Osteoblast (primary cell): ENCODE measurements around the gene ME3. TPM values are rescaled to one million over a fixed set of nuclear protein-coding genes. Genes with fewer than 3 reads are reported as not detected.

ENCODE experiments used
- DNase-seq: peaks from one replicate; pipeline ENCODE4 v3.0.0; 2011; ENCODE audit warnings: low spot score, mixed read lengths; ENCODE audit not compliant: insufficient read length; ENCODE audit errors: missing footprints
- H2AFZ ChIP-seq: 2 replicates; pipeline ENCODE4 v1.6.0; 2011; ENCODE audit warnings: mild to moderate bottlenecking, low read length
- H3K27ac ChIP-seq: 2 replicates; pipeline ENCODE4 v1.5.1; 2011; ENCODE audit warnings: mild to moderate bottlenecking, low read depth, low read length, moderate library complexity
- H3K27me3 ChIP-seq: 2 replicates; pipeline ENCODE4 v1.6.0; 2012; ENCODE audit warnings: mild to moderate bottlenecking, control low read depth, inconsistent platforms, low read length, moderate library complexity; ENCODE audit not compliant: insufficient read depth
- H3K36me3 ChIP-seq: 2 replicates; pipeline ENCODE4 v1.5.1; 2011; ENCODE audit warnings: mild to moderate bottlenecking, low read length, control low read depth, moderate library complexity; ENCODE audit not compliant: insufficient read depth
- H3K4me1 ChIP-seq: 2 replicates; pipeline ENCODE4 v1.5.1; 2011; ENCODE audit warnings: mild to moderate bottlenecking, low read length, control low read depth, moderate library complexity; ENCODE audit not compliant: insufficient read depth
- H3K4me2 ChIP-seq: 2 replicates; pipeline ENCODE4 v1.6.0; 2011; ENCODE audit warnings: mild to moderate bottlenecking, low read length; ENCODE audit not compliant: insufficient read depth
- H3K4me3 ChIP-seq: fragments of 200-600 bp; sonication (generic); 3 replicates; pipeline ENCODE4 v1.5.1; 2012; ENCODE audit warnings: mild to moderate bottlenecking, low read length, inconsistent platforms; ENCODE audit not compliant: insufficient read depth
- H3K79me2 ChIP-seq: 2 replicates; pipeline ENCODE4 v1.6.0; 2012; ENCODE audit warnings: mild to moderate bottlenecking, low read length, control low read depth, inconsistent platforms; ENCODE audit not compliant: insufficient read depth
- H3K9me3 ChIP-seq: 2 replicates; pipeline ENCODE4 v1.5.1; 2011; ENCODE audit warnings: low read depth, low read length, control low read depth
- H4K20me1 ChIP-seq: 2 replicates; pipeline ENCODE4 v1.6.0; 2012; ENCODE audit warnings: mild to moderate bottlenecking, low read length, control low read depth; ENCODE audit not compliant: insufficient read depth
- CTCF ChIP-seq: IDR thresholded peaks from 2 replicates; pipeline ENCODE4 v1.5.1; 2011; ENCODE audit warnings: mild to moderate bottlenecking, low read depth, low read length, moderate library complexity; ENCODE audit errors: extremely low read depth
- total RNA-seq: library from RNA; depleted of rRNA; stranded (reverse); fragments of >200 nt; gene quantifications from 2 replicates; pipeline ENCODE4 v1.2.3, GENCODE V29; 2012

The ME3 gene
- total RNA-seq, 1 donor, result 70.9 TPM

- no peak for DNase-seq
- Histone ChIP-seq H2AFZ (peak overlapping the region; percentile 8), H3K4me3 (no peak overlapping the region), H3K4me1 (peaks cover 31% of the 10 kb centered on the region), H3K9me3 (no peaks in the 10 kb centered on the region), H3K27ac (no peak overlapping the region), H3K27me3 (no peaks in the 10 kb centered on the region), H3K36me3 (no peaks in the 10 kb centered on the region), H3K79me2 (peaks cover 2% of the 10 kb centered on the region), H3K4me2 (no peak overlapping the region), H4K20me1 (no peaks in the 10 kb centered on the region)
- no peak for TF ChIP-seq CTCF
These were observed 2.6 kb upstream of the ME3 start for GRCh38 chr11:86675017-86675416.

- no peak overlapping the region for H3K4me3 ChIP-seq
- H3K4me1 ChIP-seq, result peaks cover 35% of the 10 kb centered on the region
- peaks cover 2% of the 10 kb centered on the region for H3K79me2 ChIP-seq
- peak overlapping the region; percentile 8 for H2AFZ ChIP-seq
- H3K27ac ChIP-seq, result no peak overlapping the region
- H3K4me2 ChIP-seq, result no peak overlapping the region
- TF ChIP-seq CTCF, result no peak
- no peaks in the 10 kb centered on the region for H4K20me1 ChIP-seq
- peak; percentile 70 for DNase-seq
- H3K36me3 ChIP-seq, result no peaks in the 10 kb centered on the region
- H3K27me3 ChIP-seq, result no peaks in the 10 kb centered on the region
- H3K9me3 ChIP-seq, result no peaks in the 10 kb centered on the region
These were observed 1.7 kb upstream of the ME3 start for GRCh38 chr11:86673872-86674750.

- Histone ChIP-seq H3K4me2 (no peak overlapping the region), H3K27ac (no peak overlapping the region), H2AFZ (no peak overlapping the region), H3K79me2 (peaks cover 2% of the 10 kb centered on the region), H3K4me3 (no peak overlapping the region), H3K27me3 (no peaks in the 10 kb centered on the region), H3K9me3 (no peaks in the 10 kb centered on the region), H3K36me3 (no peaks in the 10 kb centered on the region), H4K20me1 (no peaks in the 10 kb centered on the region), H3K4me1 (peaks cover 31% of the 10 kb centered on the region)
- TF ChIP-seq CTCF, result no peak
- no peak for DNase-seq
These were observed 833 bp upstream of the ME3 start for GRCh38 chr11:86673055-86673843.

GRCh38 chr11:86671531-86672006 is 847 bp downstream of the ME3 start:
- H4K20me1 ChIP-seq, result no peaks in the 10 kb centered on the region
- H3K9me3 ChIP-seq, result no peaks in the 10 kb centered on the region
- no peaks in the 10 kb centered on the region for H3K36me3 ChIP-seq
- peak overlapping the region; percentile 88 for H3K4me2 ChIP-seq
- peak overlapping the region; percentile 50 for H2AFZ ChIP-seq
- H3K27me3 ChIP-seq, result no peaks in the 10 kb centered on the region
- peaks cover 31% of the 10 kb centered on the region for H3K4me1 ChIP-seq
- peaks cover 2% of the 10 kb centered on the region for H3K79me2 ChIP-seq
- peak overlapping the region; percentile 75 for H3K27ac ChIP-seq
- no peak for TF ChIP-seq CTCF
- peak; percentile 80 for DNase-seq
- H3K4me3 ChIP-seq, result peak overlapping the region; percentile 84
